Left lobe of liver (tissue), 2 donors: ENCODE results near the gene ATG4B. TPM values are rescaled to one million over a fixed set of nuclear protein-coding genes. Genes with fewer than 3 reads are reported as not detected.

Source experiments
- ATAC-seq: fragments of 200-7000 bp; cut with Tn5 transposase; one replicate; pipeline ENCODE4 v1.9.1; 2020; ENCODE audit warnings: mild to moderate bottlenecking, moderate library complexity
- DNase-seq: peaks from one replicate; pipeline ENCODE4 v3.0.0-alpha.2; 2020; ENCODE audit warnings: low spot score
- total RNA-seq: library from RNA; stranded (reverse); gene quantifications from one replicate; pipeline ENCODE4 v1.2.1, GENCODE V29; 2021
- donor health status: DM: no; HTN: no; CAD: no; lungs with moderate emphysema.
- donor health status: DM: no; HTN: yes; CAD: no.

Gene ATG4B
- total RNA-seq, 1 donor from 2014 or later: 41.5 TPM

GRCh38 chr2:241612156-241613016 lies 25.1 kb upstream of the ATG4B start:
- DNase-seq: no peak
- no peak for ATAC-seq

DNA sequence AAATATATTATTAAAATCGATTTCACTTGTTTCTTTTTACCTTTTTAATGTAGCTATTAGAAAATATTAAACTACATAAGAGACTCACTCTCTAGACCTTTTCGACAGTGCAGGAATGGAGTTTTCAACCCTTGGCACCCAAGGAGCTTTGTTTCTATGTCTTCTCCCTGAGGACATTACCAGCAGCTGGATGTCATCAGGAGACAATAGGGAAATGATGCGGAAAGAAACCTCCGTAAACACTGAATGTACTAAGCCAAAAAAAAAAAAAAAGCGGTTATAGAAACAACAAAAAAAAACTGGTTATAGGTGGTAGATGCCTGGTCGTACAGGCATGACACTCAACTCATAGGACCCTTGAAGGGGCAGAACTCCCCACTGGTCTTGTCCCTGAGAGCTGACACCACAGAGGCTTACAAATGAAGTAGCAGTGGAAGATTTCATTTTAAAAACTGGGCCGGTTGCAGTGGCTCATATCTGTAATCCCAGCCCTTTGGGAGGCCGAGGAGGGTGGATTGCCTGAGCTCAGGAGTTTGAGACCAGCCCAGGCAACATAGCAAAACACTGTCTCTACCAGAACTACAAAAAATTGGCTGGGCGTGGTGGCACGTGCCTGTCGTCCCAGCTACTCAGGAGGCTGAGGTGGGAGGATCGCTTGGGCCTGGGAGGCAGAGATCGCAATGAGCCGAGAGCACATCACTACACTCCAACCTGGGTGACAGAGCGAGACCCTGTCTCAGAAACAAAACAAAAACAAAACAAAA lies 24.3 kb upstream of the ATG4B start:
- DNase-seq: no peak

GRCh38 chr2:241615041-241615440 lies 22.5 kb upstream of the ATG4B start:
- no peak for ATAC-seq
- no peak for DNase-seq

More for the DNA sequence above, 24.3 kb upstream of the ATG4B start:
- no peak for ATAC-seq

DNA sequence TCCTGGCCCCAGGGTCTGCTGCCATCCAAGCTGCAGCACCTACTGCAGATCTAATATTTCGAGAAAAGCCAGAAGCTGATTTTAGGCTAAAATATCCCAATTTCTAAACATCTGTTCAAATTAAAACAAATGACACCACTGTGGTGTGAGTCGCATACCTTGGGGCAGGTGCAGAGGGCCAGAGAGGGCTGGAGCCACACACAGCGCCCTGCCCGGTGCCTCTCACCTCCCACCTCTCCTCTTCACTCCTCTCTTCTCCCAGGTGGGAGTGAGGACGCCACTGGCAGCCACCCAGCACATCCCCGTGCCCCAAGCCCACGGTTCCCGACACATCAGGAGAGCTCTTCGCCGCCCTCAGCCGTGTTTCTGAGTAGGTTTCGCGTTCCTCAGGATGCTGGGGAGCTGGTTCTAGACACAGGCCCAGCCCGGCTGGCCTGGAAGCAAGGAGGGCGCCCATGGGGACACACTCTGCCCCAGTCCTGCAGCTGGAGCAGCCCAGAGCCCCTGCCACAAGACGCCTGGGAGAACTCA lies 21.9 kb upstream of the ATG4B start:
- no peak for ATAC-seq
- DNase-seq: no peak

DNA sequence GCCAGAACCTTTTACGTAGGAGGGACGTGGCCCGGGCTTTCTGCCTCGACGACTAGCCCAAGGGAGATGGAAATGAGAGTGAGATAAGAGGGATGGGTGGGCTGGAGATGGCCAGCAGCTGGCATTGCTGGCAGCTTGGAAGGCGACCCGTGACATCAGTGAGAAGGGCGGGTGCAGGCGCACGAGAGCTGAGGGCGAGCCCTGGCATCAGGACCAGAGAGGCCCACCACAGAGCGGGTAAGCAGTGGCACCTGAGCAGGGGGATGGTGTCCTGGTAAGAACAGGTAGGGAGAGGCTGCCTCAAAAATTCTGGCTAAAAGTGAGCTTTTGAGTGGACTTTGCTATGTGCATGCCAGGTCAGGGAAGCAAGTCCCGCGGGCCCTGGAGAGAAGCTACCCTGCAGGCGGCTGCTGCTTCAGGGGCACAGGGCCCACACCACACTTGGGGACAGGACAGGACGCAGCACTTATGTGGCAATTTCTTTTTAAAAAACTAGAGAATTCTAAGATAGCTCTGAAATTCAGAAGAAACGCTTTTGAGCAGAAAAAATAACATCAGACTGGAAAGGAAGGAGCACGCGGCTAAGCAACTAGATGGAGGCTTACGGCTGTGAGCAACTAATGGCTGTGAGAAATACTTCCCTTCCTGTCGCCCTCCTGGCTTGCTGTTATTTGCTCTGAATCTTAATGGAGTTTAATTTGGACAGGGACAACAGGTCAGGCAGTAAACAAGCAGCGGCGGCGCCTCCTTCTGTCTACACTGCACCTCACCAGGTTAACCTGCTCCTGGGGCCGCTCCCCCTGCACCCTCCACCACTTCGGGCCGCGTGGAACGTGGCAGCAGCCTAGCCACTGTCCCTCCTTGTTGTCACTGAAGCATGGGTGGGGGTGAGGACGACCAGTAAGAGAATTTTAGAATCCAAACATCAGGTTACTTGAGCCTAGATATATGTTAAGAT lies 21.0 kb upstream of the ATG4B start:
- ATAC-seq: peak; percentile 71
- DNase-seq: no peak

DNA sequence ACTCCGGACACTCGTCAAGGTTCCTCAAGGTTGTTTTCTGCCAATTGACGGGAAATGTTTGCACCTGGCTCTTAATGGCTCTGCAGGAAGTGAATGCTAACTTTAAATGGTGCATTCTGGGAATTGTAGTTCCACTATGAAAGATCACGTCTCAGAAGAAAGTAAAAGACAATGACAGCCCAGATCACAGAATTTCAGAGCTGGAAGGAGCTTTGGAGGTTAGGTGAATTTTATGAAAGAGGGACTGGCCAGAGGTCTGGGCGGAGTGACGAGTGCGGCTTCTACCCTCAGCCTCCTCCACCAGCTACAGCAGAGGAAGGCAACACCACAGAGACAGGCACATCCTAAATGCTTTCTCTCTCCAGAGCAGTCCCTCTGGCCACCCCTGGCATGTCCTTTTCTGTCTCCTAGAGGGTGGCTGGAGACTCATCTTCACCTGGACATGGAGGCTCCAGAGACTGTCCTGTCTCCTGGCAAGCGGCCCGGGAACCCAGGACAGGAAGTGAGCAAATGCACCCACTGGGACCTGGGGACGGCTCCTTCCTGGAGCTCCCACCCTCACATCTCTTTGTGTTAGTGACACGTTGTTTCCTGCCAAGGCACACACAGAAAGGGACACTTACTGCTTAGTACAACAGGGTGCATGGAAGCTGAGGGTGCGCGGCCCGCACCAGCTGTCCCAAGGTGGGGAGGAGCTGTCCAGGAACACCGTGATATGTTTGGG lies 19.9 kb upstream of the ATG4B start:
- DNase-seq (no peak), ATAC-seq (peak; percentile 76)

GRCh38 chr2:241618296-241618805 lies 19.1 kb upstream of the ATG4B start:
- DNase-seq (no peak), ATAC-seq (no peak)

DNA sequence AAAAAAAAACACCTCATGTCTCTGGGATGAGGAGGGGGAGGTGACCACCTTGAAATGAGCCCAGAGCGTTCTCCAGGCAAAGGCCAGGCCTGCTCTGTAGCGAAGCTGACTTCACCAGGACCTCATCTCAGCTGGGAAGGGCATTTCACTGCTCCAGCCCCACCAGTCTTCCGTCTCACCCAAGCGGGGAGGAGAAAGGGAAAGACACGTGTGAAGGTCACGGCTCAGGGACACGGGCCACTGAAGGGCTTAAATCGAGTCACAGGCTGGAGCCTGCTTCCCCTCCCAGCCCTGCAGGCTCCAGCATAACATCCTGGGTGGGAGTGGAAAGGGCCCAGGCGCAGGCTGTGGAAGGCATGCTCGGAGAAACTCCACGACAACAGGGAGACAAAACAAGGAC lies 18.7 kb upstream of the ATG4B start:
- DNase-seq (no peak), ATAC-seq (no peak)

GRCh38 chr2:241619597-241620418 lies 17.7 kb upstream of the ATG4B start:
- ATAC-seq: no peak
- DNase-seq: no peak

DNA sequence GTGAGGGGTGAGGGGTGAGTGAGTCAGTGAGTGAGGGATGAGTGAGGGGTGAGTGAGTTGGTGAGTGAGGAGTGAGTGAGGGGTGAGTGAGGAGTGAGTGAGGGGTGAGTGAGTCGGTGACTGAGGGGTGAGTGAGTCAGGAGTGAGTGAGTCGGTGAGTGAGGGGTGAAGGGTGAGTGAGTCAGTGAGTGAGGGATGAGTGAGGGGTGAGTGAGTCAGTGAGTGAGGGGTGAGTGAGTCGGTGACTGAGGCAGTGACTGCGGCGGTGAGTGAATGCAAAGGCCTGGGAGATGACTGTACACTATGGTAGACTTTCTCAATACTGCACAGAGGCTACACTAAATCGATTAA lies 17.1 kb upstream of the ATG4B start:
- DNase-seq: no peak
- ATAC-seq: no peak

DNA sequence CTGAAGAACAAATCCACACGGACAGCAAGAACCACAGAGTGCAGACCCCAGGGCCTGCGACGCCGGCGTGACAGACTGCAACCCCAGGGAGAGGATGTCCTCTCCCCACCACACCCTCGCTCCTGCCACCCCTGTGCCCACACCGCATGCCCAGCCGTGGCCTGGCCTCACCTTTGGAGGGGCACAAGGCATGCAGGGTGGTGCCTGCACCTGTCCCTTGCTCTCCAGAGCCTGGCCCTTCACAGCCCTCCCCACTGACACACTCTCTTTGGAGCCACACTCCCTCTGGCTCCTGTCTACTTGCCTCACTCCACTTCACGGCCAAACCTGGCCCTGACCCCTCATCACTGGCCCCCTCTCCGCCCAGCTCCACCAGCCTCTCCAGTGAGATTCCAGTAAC lies 9.8 kb upstream of the ATG4B start:
- DNase-seq (no peak), ATAC-seq (no peak)

- no peak for ATAC-seq
- DNase-seq: no peak
Observed at GRCh38 chr2:241629762-241630435, 7.6 kb upstream of the ATG4B start.

GRCh38 chr2:241632478-241633325 lies 4.8 kb upstream of the ATG4B start:
- no peak for DNase-seq

DNA sequence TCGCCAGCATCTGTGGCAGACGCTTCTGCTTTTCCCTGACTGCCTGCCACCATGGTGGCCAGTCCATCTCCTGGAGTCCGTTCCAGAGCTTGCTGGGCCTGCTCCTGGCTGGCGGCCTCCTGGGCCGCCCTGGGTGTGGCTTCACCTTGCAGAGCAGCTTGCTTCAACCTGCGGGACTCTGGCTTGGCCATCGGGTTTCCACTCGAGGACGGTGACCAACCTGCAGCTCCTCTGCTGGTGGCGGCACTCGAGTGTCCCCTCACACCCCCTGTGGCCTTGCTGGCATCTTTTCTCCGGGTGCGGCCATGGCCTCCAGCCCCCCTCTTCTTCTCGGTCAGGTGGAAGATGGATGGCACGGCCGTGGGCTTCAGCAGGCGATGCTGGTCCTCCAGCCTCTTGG lies 3.9 kb upstream of the ATG4B start:
- ATAC-seq: no peak
- DNase-seq: no peak

More at GRCh38 chr2:241632478-241633325, 4.8 kb upstream of the ATG4B start:
- ATAC-seq: no peak

DNA sequence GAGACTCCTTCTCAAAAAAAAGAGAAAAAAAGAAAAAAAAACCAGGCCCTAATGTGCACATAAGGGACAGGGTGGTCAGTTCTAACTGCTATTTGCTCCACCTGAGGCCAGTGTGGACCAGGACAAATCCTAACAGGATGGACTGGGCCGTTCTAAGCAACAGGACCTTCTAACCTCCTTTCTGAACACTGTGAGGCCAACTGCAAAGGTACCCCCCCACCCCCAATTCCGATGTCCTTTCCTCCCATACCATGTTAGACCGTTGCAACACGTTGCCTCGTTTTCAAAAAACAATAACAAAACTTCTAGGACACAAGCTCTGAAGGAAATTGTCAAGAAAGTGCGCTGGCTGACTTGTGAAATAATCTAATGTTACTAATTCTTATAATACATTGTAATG lies 1.7 kb upstream of the ATG4B start:
- ATAC-seq (no peak), DNase-seq (no peak)

DNA sequence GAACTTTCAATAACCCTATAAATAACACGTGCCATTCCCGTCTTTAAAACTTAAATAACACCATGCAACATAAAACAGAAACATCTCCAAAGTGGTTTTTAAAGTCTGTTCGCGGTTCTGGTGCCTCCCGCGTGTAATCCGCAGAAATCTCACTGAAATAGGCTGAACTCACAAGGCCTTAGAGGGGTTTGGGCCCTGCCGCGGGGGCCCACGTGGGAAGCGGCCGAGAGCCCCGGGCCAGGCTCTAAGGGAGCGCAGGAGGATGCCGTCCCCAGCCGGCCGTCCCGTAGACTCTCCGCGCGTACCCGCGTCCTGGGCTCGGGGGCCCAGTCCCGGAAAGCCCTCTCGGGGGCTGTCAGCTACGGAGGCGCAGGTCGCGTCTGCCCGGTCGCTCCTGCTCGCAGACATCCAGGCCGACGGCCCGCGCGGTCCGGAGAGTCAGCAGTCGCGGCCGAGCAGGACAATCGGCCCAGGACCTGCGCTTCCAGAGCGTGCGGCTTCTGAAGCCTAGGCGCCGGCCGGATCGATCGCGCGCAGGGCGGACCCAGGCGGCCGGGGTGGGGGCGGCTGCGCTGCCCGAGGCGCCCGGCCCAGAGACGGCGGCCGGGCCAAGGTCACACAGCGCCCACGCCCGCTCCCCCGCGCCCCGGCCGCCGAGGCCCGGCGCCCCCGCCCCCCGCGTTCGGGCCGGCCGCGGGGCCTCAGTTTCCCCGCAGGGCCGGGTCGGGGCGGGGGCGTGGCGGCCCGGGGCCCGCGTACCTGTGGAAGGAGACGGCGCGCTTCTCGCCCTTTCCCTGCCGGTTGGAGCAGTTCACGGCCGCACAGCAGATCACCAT lies 1.1 kb upstream of the ATG4B start:
- DNase-seq (peak; percentile 78), ATAC-seq (peak; percentile 67)
